HTR-8/SVneo (cell line): ENCODE measurements around the gene SAMD4A.

Experiments
- DNase-seq: peaks from one replicate; pipeline ENCODE4 v3.0.0; 2011; ENCODE audit warnings: low spot score, mixed read lengths; ENCODE audit not compliant: insufficient read length
- FAIRE-seq: peaks from 2 replicates; lab custom pipeline; 2011; peaks lifted over from hg19 to GRCh38; lab: Jason Lieb, UNC

SAMD4A gene

DNA sequence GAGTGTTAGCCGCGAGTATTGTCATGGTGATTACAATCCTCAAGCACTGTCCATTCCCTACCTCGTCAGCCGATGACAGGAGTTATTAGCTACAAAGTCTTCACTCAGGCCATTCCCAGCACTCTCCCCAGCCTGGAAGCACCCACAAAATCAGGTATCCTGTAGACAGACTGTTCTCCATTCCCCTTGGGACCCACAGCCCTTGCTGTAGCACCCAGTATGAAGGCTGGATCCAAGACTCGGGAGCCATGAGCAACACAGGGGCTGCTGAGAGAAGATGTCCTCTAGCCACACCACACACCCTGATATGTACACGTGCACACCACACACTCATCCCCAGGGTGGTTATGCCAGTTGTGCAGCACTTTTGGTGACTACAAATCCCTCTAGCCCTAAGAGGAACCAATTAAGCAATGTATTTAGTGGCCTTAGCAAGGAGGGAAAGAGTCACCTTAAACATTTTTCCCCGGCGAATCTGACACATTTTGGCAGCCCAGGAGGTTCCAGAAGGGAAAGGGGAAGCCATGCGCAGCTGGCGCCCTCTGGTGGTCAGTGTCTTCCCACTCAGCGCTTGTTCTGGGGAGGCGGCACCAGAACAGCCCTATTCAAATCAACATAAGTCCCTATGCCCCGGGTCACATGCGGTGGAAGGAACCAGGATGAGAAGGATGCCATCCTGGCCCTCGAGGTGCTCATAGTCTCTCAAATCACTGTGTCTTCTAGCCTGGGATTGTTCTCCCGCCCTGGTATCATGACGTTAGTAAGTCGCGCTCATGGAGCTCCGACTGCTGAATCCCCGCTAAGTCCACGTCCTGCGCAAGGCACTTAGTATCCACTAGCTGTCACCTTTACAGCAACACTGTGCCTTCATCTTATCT is 238.8 kb downstream of the SAMD4A start:
- peak; percentile 96 for DNase-seq
- peak; percentile 96 for FAIRE-seq

DNA sequence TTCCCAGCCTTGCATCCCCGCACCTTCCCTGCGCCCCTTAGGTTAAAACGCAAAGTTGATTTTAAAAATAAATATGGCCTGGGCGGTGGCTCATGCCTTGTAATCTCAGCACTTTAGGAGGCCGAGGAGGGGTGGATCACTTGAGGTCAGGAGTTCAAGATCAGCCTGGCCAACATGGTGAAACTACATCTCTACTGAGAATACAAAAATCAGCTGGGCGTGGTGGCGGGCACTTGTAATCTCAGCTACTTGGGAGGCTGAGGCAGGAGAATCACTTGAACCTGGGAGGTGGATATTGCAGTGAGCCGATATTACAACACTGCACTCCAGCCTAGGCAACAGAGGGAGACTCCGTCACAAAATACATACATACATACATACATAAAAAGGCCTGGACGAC is 239.7 kb downstream of the SAMD4A start:
- DNase-seq = no peak
- no peak for FAIRE-seq

DNA sequence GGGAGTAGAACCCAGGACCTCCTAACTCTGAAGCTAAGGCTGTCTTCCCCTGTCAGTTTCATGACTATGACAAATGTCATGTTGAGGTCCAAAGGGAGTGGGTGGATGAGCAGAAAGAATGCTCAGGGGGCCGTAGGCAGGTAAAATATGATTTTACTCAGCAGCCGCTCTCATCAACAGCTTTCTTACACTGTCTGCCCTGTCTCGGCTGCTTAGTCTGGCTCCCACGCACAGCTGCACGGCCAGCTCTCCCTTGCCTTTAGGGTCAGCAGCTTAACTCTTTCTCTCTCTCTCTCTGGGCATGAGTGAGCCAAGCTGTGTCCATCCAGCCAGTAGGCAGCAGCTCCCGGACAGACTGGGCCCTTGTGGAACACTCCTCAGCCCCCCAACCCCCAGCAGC is 240.5 kb downstream of the SAMD4A start:
- FAIRE-seq = no peak

DNA sequence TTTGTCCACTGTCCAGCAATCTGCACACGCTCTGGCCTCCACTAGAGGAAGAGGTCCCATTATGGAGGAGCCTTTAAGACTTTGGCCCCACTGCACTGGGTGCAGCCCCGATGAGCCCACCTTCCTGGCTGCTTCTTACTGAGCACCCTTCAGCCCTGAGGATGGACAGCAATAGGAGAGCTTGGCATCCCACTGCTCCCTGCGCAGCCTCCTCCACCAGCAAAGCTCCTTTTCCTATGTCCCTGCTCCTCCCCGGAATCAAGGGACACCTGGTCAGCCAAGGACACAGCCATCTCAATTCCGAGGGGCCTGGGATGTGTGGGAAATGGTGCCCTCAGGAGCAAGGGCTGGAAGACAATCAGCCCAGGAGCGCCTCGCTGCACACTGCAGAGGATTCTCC is 241.0 kb downstream of the SAMD4A start:
- DNase-seq (no peak), FAIRE-seq (no peak)

More for the DNA sequence above, 240.5 kb downstream of the SAMD4A start:
- no peak for DNase-seq

DNA sequence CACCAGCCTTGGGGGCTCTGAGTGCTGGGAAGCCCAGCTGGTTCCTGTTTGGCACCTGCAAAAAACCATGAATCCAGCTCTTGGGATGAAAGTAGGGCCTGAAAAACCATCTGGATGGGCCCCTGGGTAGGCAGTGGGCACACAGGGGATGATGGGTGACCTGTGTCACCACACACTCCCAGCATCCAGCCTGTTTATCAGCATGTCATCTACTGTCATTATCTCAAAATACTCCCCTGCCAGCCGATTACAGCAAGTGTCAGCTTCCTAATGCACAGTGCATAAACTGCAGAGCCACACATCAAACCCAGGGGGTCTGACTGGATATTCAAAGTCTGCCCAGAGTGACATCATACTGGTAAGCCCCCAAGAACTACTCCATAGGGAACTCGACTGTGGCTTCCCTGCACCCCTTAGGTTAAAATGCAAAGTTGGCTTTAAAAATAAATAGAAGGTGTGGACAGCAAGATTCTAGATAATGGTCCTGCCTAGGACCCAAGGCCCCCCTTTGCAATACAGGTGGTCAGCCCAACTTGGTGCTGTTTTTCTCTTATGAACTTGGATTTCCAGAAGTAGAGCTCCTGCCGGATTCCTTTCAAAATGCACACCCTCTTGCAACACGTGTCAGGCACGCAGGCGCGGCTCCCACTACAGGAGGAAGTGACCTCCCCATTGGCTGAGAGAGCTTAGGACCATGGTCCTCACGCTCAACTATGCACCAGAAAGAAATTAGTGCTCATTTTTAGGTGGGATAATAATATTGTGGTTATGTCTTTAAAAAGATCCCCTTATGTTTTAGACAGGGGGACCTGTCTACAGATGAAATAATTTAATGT is 241.6 kb downstream of the SAMD4A start:
- DNase-seq = no peak

DNA sequence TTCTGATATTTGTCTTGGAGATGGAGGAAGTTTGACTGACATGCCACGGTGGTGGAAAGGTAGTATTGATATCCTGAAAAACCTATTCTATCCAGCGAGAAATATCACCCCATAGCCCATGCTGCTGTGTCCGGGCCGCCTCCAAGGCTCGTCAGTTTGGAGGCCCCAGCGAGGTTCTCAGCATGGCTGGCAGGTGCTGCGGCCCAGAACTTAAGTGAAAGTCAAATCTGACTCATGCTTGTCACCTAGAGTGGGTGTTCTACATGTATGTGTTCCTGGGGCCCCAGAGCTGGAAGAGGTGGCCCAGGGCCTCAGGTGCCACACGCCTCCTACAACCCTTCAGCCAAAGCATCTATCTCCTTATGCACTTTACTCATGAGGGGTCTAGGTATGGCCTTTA is 242.8 kb downstream of the SAMD4A start:
- DNase-seq (no peak), FAIRE-seq (no peak)

More for the DNA sequence above, 241.6 kb downstream of the SAMD4A start:
- no peak for FAIRE-seq

DNA sequence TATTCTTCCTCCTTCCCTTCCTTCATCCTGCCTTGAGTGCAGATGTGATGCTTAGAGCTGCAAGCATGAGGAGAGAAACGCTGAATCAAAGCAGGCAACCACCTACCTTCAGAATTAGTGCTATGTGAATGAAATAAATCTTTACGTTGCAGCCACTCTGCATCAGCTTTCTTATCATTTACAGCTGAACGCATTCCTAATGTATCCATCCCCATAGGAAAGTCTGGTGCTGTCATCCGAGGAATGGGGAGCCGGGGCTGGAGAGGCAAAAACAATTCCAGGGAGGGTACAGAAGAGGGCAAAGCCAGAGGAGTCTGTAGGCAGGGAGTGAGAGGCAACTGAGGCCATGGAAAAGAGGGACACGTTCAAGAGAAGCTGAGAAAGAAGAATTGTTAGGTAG is 245.7 kb downstream of the SAMD4A start:
- no peak for DNase-seq
- FAIRE-seq = peak; percentile 73

DNA sequence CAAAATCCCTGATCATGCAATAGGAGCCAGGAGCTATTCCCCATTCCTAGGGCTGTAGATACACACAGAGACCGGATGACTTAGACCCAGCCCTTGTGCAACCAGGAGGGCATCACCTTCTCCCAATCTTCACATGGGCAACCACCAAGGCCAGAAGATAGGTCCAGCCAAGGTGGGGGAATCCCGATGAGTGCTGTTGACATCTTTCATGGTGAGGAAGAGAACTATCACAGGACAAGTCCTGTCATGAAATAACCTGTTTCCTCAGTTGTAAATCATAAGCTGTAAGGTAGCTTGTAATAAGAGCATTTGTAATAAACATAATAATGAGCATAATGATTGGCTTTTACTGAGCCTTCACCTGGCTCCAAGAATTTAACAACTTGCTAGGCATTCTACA is 246.2 kb downstream of the SAMD4A start:
- FAIRE-seq (peak; percentile 81), DNase-seq (no peak)

DNA sequence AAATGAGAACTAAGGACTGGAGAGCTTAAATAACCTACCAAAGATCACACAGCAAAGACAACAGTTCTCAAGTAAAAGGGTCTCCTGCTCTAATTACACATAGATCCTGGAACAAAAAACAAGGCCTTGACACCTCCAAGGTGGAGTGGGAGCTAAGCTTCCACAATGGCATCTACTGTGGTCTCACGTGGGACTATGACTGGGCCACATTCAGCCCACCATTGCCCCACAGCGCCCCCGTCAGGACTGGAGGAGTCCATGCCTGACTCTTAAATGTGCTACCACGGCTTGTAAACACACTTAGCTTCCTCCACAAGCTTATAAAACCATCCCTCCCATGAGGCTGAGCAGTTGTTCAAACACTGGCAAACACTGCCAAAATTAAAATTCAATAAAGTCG is 247.1 kb downstream of the SAMD4A start:
- FAIRE-seq (peak; percentile 51), DNase-seq (no peak)

DNA sequence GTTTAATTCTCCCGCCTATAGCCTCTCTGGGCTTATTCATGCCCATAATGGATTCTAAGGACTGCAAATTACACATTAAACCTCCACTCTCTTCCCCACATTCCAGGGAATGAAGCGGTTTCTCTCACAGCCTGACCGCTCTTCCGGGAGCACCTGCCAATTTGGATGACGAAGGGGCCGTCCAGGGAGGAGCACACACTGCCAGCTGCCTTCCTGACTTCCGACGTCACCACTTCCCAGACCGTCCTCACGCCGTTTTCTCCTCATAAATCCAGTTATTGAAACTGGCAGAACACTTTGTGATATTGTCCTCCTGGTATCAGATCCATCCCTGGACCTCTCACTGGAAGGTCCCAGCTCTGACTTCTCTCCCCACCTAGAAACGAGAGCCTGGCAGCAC is 248.1 kb downstream of the SAMD4A start:
- DNase-seq (no peak), FAIRE-seq (peak; percentile 64)

DNA sequence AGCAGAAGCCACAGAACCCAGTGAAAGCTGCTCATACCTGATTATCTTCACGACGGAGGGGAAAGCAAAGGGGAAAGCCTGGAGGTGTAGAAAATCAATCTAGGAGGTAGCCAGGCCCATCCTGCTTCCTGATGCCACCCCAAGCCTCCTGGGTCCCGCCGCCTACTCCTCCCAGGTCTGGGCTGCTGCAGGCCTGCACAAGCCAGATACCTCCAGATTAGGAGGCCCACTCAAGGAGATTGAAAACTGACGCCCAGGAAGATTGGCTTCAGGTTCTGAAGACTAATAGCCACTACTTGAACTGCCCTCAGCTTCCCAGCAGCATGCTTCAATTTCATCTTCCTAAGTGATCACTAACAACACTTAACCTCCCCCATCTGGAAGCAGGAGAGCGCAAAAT is 248.6 kb downstream of the SAMD4A start:
- FAIRE-seq = peak; percentile 73
- no peak for DNase-seq

DNA sequence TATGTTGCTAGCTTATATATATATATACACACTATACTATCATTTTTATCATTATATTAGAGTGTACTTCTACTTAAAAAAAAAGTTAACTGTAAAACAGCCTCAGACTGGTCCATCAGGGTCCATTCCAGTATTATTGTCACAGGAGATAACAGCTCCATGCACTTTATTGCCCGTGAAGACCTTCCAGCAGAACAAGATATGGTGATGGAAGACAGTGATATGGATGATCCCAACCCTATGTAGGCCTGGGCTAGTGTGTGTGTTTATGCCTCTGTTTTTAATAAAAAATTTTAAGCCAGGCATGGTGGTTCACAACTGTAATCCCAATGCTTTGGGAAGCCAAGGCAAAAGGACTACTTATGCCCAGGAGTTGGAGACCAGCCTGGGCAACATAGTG is 249.5 kb downstream of the SAMD4A start:
- FAIRE-seq (no peak), DNase-seq (no peak)

DNA sequence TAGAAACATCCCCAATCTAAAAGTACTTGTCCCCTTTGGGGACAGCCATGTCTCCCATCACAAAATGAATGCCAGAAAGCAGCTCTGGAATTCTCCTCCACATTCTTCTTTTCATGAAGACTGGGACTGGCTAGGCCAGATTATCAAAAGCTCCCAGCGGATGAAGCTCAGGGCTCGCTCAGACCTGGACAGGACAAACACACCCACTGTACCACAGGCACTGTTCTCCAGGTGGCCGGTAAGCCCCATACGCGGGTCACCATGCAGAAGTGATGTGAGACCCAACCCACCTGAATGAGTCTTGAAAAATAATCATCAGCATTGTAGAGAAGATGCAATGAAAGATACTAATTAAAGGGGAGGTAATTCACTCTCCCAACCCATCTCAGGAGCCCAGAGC is 250.6 kb downstream of the SAMD4A start:
- DNase-seq (no peak), FAIRE-seq (no peak)

DNA sequence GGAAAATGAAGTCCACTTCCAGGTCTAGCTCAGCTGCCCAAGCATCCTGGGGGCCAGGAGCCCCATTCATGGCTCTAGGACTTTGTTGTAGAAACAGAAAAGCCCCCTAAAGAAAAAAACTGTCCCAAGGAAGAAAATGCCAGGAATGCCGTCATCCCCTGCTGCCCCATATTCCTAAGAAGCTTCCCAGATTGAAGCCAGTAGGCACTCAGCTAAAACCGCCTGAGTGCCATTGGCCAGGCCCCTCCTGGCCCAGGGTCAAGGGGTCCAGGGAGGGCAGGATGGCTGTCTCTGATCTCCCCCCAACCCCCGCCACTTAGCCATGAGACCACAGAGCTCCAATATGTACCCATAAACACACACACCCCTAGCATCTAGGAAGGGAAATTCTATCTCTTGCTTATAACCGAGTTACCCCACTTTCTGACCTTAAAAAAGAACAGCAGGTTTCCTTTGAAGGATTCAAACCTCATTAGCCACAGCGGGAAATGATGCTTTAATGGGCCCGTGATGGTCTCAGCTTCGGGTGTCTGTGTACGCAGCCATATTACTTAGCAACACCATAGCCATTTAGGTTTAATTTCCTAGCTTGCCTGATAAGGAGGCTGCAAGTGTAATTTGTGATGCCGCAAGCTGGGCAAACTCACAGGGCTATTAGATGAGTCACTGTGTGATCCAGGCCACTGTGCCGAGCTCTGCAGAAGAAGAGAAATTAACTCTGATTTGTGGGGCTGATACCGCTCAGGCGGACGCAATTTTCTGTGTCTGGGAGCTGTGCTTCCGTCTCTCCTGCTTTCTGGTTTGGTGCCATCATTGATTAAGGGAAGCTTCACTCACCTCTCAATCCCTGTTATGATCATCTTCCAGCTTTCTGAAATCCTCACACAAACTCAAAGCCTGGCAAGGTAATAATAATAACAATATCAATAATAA is 251.5 kb downstream of the SAMD4A start:
- DNase-seq (peak; percentile 85), FAIRE-seq (peak; percentile 98)

DNA sequence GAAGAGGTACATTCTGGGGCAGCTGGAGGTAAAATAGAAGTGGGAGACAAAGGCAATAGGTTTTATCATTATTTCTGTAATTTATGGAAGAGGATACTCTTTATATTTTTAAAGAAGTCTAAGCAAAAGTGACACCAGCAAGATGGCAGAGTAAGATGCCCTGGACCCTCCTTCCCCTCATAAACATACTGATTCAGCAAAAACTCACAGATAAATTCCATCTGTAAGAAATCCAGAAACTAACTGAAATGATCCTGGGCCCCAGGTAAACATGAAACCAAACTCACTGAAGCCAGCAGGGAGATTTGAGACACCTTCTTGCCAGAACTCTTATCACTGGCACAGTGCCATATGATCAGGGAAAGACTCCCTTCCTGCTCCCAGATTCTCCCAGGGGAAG is 255.8 kb downstream of the SAMD4A start:
- DNase-seq = no peak
- FAIRE-seq = no peak

DNA sequence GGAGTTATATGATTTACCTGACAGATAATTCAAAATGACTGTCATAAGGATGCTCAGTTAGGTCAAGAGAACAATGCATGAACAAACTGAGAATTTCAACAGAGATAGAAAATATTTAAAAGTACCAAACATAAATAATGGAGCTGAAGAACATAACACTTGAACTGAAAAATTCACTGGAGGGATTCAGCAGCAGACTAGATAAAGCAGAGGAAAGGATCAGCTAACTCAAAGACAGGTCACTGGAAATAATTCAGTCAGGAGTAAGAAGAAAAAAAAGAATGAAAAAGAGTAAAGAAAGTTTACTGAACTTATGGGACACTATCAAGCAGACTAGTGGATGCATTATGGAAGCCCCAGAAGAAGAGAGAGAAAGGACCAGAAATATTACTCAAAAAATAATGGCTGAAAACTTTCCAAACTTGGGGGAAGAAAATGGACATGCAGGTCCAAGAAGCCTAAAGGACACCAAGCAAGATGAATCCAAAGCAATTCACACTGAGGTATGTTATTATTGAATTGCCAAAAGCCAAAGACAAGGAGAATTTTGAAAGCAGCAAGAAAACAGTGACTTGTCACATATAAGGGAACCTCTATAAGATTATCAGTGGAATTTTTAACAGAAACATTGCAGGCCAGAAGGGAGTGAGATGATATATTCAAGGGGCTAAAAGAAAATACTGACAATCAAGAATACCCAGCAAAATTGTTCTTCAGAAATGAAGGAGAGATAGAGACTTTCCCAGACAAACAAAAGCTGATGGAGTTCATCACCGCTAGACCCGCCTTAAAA is 257.0 kb downstream of the SAMD4A start:
- FAIRE-seq (peak; percentile 74), DNase-seq (no peak)

DNA sequence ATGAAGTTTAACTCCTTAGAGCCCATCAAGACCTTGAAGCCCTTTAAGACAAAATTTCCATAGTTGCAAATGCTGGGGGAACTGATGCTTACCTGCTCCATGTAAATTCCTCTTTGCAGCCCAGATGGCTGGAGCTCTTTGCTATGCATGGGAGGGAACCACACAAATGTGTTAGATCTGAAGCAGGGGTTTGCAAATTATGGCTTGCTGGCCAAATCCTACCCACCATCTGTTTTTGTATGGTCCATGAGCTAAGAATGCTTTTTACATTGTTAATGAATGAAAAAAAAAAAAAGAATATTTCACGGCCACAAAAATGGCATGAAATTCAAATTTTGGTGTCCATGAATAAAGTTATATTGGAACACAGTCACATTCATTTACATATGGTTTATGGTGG is 261.1 kb downstream of the SAMD4A start:
- no peak for FAIRE-seq
- DNase-seq = no peak

DNA sequence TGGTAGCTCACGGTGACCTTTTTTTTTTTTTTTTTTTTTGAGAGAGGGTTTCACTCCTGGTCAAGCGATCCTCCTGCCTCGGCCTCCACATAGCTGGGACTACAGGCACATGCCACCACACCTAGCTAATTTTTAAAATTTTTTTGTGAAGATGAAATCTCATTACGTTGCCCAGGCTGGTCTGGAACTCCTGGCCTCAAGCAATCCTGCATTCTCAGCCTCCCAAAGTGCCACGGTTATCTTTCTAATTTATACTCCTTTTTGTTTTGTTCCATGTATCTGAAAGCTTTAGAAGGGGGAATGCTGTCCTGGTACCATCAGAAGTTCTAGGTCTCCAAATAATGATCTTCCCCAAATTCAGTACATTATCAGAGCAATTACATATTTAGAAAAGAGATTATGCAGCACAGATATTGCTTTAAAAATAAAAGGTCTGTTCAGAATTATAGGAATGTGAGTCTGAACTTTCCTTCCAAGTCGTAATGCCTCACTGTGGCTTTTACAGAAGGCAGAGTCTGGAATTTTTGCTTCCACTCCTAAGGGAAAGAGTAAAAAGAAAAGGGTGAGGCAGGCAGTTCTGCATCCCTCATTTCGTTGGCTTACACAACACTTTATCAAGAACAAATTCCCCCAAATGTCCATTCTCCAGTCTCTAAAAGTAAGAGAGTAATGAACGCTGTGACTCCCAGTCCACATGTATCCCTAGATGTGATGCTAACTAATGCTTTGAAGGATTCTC is 262.7 kb downstream of the SAMD4A start:
- FAIRE-seq = peak; percentile 82
- no peak for DNase-seq

DNA sequence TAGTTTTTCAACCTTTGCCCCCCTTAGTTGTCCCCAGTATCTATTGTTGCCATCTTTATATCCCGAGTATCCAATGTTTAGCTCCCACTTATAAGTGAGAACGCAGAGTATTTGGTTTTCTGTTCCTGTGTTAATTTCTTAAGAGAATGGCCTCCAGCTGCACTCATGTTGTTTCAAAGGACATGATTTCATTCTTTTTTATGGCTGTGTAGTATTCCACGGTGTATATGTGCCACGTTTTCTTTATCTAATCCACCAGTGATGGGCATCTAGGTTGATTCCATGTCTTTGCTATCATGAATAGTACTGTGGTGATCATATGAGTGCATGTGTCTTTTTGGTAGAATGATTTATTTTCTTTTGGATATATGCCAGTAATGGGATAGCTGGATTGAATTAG is 263.7 kb downstream of the SAMD4A start:
- no peak for FAIRE-seq
- DNase-seq = no peak
